NB4 (cell line): ENCODE results near the gene PARL.

Experiments used
- DNase-seq: peaks from one replicate; pipeline ENCODE4 v3.0.0; 2010; ENCODE audit warnings: low read depth
- H3K4me3 ChIP-seq: one replicate; pipeline ENCODE4 v1.5.1; 2011; ENCODE audit warnings: mild to moderate bottlenecking, low read depth, low read length, moderate library complexity
- MYC ChIP-seq: IDR thresholded peaks from 2 replicates; pipeline ENCODE4 v1.6.1; 2011; ENCODE audit warnings: low read depth, low read length
- POLR2A ChIP-seq: IDR thresholded peaks from 2 replicates; pipeline ENCODE4 v1.6.1; 2011; ENCODE audit warnings: mild to moderate bottlenecking; ENCODE audit not compliant: insufficient read length; ENCODE audit errors: extremely low read depth
- TF ChIP-seq, protein P1 (sequence below): IDR thresholded peaks from one replicate; pipeline ENCODE4 v1.5.1; 2012; ENCODE audit warnings: low read depth, low read length
- TF ChIP-seq, protein P2 (sequence below): IDR thresholded peaks from 2 replicates; pipeline ENCODE4 v1.6.1; 2011; ENCODE audit warnings: low read depth, low read length

Gene PARL

DNA sequence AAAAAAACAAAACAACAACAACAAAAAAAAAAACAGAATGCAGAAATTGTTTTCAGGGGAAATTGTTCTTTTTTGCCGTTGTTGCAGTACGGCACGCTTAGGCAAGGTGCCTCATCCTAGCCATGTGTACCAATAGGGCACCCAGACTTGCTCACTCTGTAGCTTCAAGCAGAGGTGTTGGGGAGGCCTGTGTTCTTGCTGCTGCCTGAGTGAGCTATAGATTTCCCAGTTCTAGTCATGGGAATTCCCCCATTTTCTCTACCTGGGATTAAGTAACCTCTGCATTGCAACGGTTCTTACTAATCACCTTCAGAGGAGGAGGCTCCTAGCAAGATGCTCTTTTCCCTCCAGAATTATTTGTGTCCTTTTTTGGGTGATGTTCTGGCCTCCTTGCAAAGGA is 12.9 kb upstream of the PARL start:
- H3K4me3 ChIP-seq, result no peak overlapping the region
- TF ChIP-seq, protein P1, sequence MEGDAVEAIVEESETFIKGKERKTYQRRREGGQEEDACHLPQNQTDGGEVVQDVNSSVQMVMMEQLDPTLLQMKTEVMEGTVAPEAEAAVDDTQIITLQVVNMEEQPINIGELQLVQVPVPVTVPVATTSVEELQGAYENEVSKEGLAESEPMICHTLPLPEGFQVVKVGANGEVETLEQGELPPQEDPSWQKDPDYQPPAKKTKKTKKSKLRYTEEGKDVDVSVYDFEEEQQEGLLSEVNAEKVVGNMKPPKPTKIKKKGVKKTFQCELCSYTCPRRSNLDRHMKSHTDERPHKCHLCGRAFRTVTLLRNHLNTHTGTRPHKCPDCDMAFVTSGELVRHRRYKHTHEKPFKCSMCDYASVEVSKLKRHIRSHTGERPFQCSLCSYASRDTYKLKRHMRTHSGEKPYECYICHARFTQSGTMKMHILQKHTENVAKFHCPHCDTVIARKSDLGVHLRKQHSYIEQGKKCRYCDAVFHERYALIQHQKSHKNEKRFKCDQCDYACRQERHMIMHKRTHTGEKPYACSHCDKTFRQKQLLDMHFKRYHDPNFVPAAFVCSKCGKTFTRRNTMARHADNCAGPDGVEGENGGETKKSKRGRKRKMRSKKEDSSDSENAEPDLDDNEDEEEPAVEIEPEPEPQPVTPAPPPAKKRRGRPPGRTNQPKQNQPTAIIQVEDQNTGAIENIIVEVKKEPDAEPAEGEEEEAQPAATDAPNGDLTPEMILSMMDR, result no peak
- TF ChIP-seq, protein P2, sequence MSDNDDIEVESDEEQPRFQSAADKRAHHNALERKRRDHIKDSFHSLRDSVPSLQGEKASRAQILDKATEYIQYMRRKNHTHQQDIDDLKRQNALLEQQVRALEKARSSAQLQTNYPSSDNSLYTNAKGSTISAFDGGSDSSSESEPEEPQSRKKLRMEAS, result no peak
- TF ChIP-seq MYC, result no peak
- no peak for TF ChIP-seq POLR2A
- DNase-seq, result no peak

DNA sequence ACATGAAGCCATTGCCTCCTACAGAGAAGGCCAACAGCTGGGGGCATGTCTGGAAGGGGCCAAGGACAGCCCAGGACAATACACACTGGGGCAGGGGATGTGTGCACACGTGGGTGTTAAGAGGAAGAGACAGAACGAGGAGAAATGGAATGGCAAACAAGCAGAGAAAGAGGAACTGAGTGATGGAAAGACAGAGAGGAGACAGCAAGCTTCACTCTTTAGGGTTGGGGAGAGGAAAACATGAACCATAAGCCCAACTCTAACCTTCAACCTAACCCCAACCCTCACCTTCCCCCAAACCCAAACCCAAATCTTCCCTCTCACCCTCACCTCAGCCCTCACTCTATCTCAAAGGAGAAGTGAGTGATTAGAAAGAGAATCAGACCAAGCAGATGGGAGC is 11.9 kb upstream of the PARL start:
- TF ChIP-seq, protein P2, result no peak
- no peak for TF ChIP-seq MYC
- no peak overlapping the region for H3K4me3 ChIP-seq
- no peak for DNase-seq

DNA sequence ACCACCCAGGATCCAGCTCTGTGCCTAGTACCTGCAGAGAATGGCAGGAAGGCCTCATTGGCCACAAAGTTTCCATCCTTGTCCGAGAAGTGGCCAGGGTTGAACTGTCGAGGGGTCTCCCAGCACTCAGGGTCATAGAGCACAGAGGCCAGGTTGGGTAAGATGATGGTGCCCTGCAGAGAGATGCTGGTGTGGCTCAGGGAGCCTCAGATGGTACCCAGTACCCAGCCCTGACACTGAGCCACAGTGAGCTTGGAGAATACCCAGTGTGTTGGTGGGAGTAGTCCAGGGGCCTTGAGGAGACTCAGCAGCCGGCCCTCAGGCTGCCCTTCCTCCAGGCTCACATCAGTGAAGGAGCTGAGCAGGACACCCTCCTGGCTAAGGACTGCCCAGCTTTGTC is 11.5 kb upstream of the PARL start:
- no peak for TF ChIP-seq POLR2A
- no peak for TF ChIP-seq MYC
- TF ChIP-seq, protein P1, result no peak
- TF ChIP-seq, protein P2, result no peak
- no peak for DNase-seq
- H3K4me3 ChIP-seq, result no peak overlapping the region

DNA sequence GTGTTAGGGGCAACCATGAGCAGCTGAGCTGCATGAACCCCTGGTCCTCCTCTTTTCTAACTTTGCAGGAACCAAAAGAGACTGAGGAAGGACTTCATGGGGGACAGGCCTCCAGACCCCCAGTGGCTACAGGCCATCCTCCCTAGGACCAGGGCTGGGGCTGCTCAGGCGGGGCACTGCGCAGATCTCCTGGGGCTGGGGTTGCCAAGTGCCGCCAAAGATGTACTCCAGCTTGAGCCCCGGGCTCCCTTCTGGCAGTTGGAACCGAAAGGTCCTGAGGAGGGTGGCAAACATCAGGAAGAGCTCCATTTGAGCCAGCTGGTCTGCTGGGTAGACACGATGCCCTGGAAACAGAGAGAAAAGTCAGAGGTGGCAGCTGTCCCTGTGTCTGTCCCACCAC is 11.1 kb upstream of the PARL start:
- TF ChIP-seq POLR2A, result no peak
- TF ChIP-seq, protein P1, result no peak
- TF ChIP-seq, protein P2, result no peak
- no peak for TF ChIP-seq MYC
- DNase-seq, result no peak
- H3K4me3 ChIP-seq, result no peak overlapping the region

DNA sequence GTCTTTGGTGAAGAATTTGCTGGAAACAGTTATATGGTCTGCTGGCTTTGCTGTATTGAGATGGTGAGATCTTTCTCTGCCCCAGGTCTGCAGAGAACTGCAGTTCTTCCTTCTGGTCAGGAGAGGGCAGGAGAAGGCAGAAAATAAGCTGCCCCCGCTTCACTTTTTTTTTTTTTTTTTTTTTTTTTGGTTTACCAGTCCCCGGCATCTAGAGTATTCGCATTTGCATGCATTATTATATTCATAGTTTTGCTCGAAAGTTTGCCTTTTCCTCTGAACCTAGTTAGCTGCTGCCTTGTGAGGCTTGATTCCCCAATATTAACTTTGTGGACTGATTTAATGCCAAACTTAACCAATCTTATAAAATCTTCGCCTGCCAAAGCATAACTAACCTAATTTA is 10.6 kb upstream of the PARL start:
- TF ChIP-seq, protein P1, result peak; percentile 87
- TF ChIP-seq, protein P2, result peak; percentile 4; the same call in 1 of the 2 replicates
- no peak for TF ChIP-seq POLR2A
- peak; percentile 57 for DNase-seq
- no peak overlapping the region for H3K4me3 ChIP-seq

DNA sequence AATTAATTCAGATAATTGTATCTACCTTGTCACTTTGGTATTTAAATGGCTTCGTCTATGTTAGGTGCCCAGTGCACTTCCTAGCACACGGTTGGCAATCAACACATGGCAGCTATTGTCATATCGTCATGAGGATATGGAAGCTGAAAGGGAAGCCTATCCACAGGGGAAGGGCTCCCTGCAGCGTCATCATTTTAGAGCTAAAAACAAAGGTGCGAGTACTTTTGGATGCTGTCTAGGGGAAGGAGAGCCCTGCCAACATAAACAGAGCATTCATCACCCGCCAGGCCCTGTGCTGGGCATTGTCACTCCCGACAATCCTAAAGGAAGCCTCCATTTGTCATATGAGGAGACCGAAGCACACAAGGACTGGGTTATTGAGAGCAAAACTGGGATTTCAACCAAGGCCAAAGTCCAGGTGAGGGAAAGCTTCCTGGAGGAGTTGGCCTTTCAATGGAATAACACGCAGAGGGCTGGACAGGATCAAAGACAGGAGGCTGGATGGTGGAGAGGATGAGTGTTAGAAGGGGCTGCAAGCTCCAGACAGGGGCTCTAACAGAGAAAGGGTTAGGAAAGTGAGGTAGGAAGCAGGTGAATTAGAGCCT is 8.0 kb upstream of the PARL start:
- no peak for TF ChIP-seq MYC
- TF ChIP-seq POLR2A, result no peak
- TF ChIP-seq, protein P1, result no peak
- TF ChIP-seq, protein P2, result no peak
- no peak for DNase-seq
- H3K4me3 ChIP-seq, result no peak overlapping the region
